ENCODE results near the gene PHETA2.
A peak's percentile ranks its signal among the peaks of the same experiment; 100 is the strongest.
"Not testable (repeated sequence)": the region's sequence is repeated elsewhere in the genome, so short reads cannot be mapped to it uniquely, and the experiment has no call there.

PHETA2 gene

DNA sequence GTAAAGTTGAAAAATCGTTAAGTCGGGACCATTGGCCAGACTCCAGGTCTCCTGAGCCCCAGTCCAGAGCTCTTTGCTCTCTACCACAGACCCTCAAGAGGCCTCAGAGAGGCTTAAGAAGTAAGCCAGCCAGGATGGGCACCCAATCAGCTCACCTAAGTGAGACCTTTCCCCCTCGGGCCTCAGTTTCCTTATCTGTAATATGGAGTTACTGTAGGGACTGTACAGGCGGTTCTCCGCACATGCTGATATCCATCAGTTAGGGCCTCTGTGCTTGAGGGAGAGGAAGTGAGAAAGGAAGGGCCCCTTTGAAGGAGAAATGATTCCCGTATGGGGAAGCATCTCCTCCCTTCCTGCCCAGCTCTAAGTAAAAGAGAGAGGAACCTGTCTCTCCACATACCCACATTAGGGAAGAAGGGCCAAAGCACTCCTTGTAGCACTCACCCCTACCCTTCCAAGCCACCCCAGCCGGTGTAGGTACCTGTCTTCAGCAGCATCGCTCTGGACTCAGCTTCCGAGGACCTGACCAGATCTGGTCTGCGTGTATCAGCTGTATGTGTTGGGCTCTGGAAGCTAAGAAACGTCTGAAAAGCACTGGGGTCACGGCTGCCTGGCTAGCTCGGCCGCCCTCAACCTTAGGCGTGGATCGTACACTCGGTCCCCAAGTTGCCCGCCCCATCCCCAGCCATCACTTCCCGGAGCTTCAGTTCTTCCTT, 4.1 kb upstream of the PHETA2 start:
- TF ChIP-seq, protein P1, sequence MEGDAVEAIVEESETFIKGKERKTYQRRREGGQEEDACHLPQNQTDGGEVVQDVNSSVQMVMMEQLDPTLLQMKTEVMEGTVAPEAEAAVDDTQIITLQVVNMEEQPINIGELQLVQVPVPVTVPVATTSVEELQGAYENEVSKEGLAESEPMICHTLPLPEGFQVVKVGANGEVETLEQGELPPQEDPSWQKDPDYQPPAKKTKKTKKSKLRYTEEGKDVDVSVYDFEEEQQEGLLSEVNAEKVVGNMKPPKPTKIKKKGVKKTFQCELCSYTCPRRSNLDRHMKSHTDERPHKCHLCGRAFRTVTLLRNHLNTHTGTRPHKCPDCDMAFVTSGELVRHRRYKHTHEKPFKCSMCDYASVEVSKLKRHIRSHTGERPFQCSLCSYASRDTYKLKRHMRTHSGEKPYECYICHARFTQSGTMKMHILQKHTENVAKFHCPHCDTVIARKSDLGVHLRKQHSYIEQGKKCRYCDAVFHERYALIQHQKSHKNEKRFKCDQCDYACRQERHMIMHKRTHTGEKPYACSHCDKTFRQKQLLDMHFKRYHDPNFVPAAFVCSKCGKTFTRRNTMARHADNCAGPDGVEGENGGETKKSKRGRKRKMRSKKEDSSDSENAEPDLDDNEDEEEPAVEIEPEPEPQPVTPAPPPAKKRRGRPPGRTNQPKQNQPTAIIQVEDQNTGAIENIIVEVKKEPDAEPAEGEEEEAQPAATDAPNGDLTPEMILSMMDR (conservative IDR thresholded peaks at IDR 0.05; ENCODE audit: low read length), result no peak
- peak overlapping the region; percentile 68 for H3K4me3 ChIP-seq (ENCODE audit: low read length)
- no peak for DNase-seq (ENCODE audit: low read depth)

DNA sequence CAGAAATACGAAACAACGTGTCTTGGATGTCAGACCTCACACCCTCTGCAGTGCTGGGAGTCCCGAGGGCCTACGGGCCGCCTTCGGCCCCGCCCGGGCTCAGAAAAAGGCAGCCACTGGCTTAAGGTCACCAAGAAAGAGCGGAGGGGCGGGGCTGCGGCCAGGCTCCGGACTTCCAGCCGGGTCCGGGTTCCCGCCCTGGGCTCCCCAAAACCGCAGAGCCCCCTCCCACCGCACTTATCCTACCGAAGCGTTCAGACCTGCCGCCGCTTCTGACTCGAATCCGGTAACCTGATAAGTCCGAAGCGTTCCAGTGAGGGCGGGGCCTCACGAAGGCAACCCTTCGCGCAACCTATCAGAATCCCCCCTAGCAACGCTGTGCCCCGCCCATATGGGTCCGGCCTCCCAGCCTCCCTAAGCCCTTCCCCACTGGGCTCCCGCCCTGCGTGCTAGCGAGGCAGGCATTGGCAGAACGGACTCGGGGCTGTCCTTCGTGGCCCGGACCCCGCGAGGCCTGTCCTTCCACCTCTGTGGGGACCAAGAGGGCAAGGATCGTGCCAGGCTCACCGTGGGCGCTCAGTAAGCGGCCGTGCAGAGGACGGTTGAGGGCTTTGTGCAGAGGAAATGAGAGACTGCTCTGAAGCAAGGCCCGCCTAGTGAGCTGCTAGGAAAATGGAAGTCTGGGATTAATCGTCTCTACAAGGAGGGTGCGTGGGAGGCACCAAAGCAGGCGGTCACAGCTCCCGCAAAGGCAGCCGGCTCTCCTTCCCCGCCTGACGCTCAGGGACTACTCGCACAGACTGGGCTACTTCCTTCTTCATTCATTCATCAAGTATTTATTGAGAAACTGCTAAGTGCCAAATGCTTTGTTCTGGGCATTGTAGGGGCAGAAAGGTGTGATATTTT, 3.3 kb upstream of the PHETA2 start, which contains the start of gene NAGA:
Gene NAGA, minus strand, starts transcription at position 296 of the 906 bp plus-strand sequence. CDS start 515 bp downstream, outside the sequence.
- H3K4me3 ChIP-seq (ENCODE audit: low read length), result peak within 1 kb of the TSS; percentile 68
- TF ChIP-seq, protein P1 (conservative IDR thresholded peaks at IDR 0.05; ENCODE audit: low read length), result no peak
- peak; percentile 91 for DNase-seq (ENCODE audit: low read depth)

DNA sequence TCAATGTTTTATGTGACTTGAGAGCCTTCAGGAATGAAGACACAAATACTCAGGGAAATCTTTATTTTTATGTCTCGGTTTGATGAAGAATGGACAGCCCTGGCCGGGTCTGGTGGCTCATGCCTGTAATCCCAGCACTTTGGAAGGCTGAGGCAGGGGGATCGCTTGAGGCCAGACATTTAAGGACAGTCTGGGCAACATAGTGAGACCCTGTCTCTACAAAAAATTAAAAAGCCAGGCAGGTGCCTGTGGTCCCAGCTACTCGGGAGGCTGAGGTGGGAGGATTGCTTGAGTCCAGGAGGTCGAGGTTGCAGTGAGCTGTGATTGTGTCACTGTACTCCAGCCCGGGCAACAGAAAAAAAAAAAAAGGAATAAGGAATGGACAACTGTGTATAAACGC, 2.5 kb upstream of the PHETA2 start:
- peak overlapping the region; percentile 68 for H3K4me3 ChIP-seq (ENCODE audit: low read length)
- DNase-seq (ENCODE audit: low read depth), result not testable (repeated sequence)

DNA sequence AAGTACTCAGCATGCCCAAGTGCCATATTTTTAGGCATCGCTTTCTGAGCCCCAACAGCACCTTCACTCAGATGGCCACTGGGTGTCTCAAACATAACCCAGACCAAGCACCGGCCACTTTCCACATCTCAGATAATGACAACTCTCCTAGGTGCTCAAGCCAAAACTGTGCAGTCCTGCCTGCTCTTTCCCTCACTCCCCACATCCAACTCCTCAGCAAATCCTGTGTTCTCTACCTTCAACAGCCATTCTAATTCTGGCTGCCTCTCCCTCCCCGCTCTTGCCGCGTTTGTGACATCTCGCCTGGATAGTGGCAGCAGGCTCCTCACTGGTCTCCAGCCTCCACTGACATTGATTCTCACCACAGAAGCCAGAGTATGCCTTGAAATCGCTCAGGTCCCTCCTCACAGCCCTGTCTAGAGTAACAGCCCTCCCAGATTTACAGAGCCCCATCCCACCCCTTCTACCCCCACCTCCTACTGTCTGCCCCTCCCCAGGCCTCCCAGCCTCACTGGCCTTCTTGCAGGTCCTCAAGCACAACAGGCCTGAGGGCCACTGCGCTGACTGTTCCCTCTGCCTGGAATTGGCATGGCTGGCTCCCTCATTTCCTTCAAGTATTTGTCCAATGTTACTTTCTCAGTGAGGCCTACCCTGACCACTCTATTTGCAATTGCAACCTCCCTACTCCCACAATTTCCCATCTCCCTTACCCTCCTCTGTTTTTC, 1.3 kb upstream of the PHETA2 start:
- TF ChIP-seq, protein P1 (conservative IDR thresholded peaks at IDR 0.05; ENCODE audit: low read length), result no peak
- H3K4me3 ChIP-seq (ENCODE audit: low read length), result no peak overlapping the region
- DNase-seq (ENCODE audit: low read depth), result no peak

DNA sequence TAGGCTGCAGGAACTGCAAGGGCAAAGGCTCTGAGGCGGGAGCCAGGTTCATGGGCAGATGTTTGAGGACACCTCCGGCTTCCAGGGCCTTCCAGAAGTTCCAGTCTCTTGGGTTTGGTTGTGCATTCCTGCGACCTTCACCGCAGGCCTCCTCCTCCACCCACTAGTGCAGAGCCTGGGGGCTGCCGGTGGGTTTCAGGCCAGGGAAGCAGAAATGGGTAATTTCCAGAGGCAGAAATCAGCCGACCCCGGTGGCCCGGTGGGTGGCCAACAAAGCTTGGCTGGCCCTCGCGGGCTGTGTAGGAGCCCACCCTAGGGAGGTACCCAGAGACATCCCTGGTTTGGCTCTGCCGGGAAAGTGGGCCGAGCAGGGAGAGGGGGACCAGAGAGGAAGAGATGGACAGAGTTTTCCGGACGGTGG, 417 bp upstream of the PHETA2 start:
- TF ChIP-seq, protein P1 (conservative IDR thresholded peaks at IDR 0.05; ENCODE audit: low read length), result no peak
- DNase-seq (ENCODE audit: low read depth), result no peak
- H3K4me3 ChIP-seq (ENCODE audit: low read length), result peak overlapping the region; percentile 79

DNA sequence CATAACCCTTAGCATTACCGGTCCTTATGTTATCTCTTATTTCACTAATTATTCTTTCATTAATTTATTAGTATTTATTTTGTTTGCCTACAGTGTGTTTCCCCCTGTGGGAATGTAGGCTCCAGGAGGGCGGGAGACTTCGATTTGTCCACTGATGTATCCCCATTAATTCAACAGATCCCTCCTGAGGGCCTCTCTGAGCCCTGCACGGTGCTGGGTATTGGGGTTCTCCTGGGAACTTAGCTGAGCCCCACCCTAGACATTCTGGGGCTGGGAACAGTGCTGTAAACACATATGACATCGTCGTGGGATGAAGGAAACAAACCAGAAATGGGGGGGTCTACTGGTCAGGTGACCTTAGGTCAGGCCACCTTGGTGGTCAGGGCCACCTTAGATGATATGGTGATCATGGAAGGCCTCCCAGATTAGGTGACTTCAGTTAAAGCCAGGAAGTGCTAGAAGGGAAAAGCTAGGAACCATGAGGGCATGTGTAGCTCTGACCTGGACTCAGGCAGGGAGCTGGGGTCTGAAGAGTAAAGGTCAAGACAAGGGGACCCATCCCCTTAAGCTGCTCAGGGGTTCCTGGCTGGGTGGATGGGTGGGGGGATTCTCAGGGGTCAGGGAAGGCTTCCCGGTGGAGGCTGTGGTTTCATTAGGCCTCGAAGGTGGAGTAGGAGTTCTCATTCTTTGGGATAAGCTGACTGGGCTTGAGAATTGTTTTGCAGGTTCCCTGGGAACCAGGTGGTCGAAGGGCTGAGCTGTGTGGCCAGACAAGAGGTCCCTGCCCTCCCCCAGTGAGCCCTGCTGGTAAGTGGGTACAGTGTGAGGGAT, 1.0 kb downstream of the PHETA2 start:
- TF ChIP-seq, protein P1 (conservative IDR thresholded peaks at IDR 0.05; ENCODE audit: low read length), result no peak
- no peak for DNase-seq (ENCODE audit: low read depth)
- H3K4me3 ChIP-seq (ENCODE audit: low read length), result peak overlapping the region; percentile 79
